Colon (tissue), 2 donors: ENCODE results near the gene ABCB8.
"Not testable (repeated sequence)": the region's sequence is repeated elsewhere in the genome, so short reads cannot be mapped to it uniquely, and the experiment has no call there.

Experiments
- FAIRE-seq: peaks from 2 replicates; lab custom pipeline; 2012; peaks lifted over from hg19 to GRCh38; lab: Jason Lieb, UNC
- donor health status: control.
- donor health status: control.

Gene ABCB8

GRCh38 chr7:151014950-151015349, 13.3 kb upstream of the ABCB8 start:
- no peak for FAIRE-seq

GRCh38 chr7:151015967-151016366, 12.3 kb upstream of the ABCB8 start:
- FAIRE-seq: no peak

GRCh38 chr7:151016505-151016904, 11.7 kb upstream of the ABCB8 start:
- FAIRE-seq: no peak

- FAIRE-seq: no peak
These were observed 11.3 kb upstream of the ABCB8 start for GRCh38 chr7:151016942-151017341.

GRCh38 chr7:151017370-151017952, 10.8 kb upstream of the ABCB8 start:
- no peak for FAIRE-seq

GRCh38 chr7:151017953-151018420, 10.3 kb upstream of the ABCB8 start:
- no peak for FAIRE-seq

- no peak for FAIRE-seq
These were observed 9.7 kb upstream of the ABCB8 start for GRCh38 chr7:151018421-151019129.

- FAIRE-seq: no peak
These were observed 9.2 kb upstream of the ABCB8 start for GRCh38 chr7:151019130-151019447.

- FAIRE-seq: no peak
These were observed 8.0 kb upstream of the ABCB8 start for GRCh38 chr7:151020231-151020630.

GRCh38 chr7:151023232-151023631, 5.0 kb upstream of the ABCB8 start:
- no peak for FAIRE-seq

GRCh38 chr7:151024435-151025056, 3.7 kb upstream of the ABCB8 start, which contains the start of gene ATG9B:
TSS of gene ATG9B (minus strand) at chr7:151024494. CDS start at chr7:151024423, 71 bp downstream.
- no peak for FAIRE-seq

- FAIRE-seq: no peak
These were observed 2.2 kb upstream of the ABCB8 start for GRCh38 chr7:151025924-151026671.

- not testable (repeated sequence) for FAIRE-seq
These were observed 1.2 kb upstream of the ABCB8 start for GRCh38 chr7:151026771-151027727.

GRCh38 chr7:151027728-151028130, 521 bp upstream of the ABCB8 start:
- not testable (repeated sequence) for FAIRE-seq

- no peak for FAIRE-seq
These were observed 775 bp downstream of the ABCB8 start for GRCh38 chr7:151028948-151029501.

- FAIRE-seq: no peak
These were observed 2.8 kb downstream of the ABCB8 start for GRCh38 chr7:151031011-151031410.

- no peak for FAIRE-seq
These were observed 5.0 kb downstream of the ABCB8 start for GRCh38 chr7:151032936-151033863.

GRCh38 chr7:151033864-151034249, 5.6 kb downstream of the ABCB8 start:
- FAIRE-seq: no peak

- no peak for FAIRE-seq
These were observed 6.2 kb downstream of the ABCB8 start for GRCh38 chr7:151034312-151035025.
